ENCODE results near the gene PSMG2. TPM values are rescaled to one million over a fixed set of nuclear protein-coding genes. Genes with fewer than 3 reads are reported as not detected.

PSMG2 gene
- polyA plus RNA-seq, 2 of the 4 experiments (the other 2 are of a cell fraction), result 69.2 to 75.7 TPM

- Histone ChIP-seq H3K27ac (no peak overlapping the region), H3K4me2 (no peak overlapping the region), H3K4me3 (no peak overlapping the region), H3K4me1 (no peaks in the 10 kb centered on the region), H3K9me3 (no peaks in the 10 kb centered on the region)
- ATAC-seq (no peak), DNase-seq (ENCODE audit: low read depth in 1 of 2, low spot score in 1 of 2) (no peak), FAIRE-seq (no peak)
- 75% methylated on average over 5 of the region's 5 CpGs for WGBS (ENCODE audit: missing lambda C conversion rate)
- TF ChIP-seq HES2 (IDR thresholded peaks at IDR 0.05) (no peak), EP300 (IDR thresholded peaks at IDR 0.05) (no peak), ATOH8 (CRISPR knock-in tag; IDR thresholded peaks at IDR 0.05; ENCODE audit: low read depth) (no peak), CHD2 (IDR thresholded peaks at IDR 0.05; ENCODE audit: low read length, partially characterized antibody) (no peak), KDM5A (IDR thresholded peaks at IDR 0.05) (no peak), NR3C1 (IDR thresholded peaks at IDR 0.05) (no peak), MAZ (IDR thresholded peaks at IDR 0.05; ENCODE audit: borderline replicate concordance, low read depth, low read length) (no peak), RAD21 (conservative IDR thresholded peaks at IDR 0.05 in 1 of 2, IDR thresholded peaks at IDR 0.05 in 1 of 2) (no peak), USF2 (IDR thresholded peaks at IDR 0.05) (no peak), REST (IDR thresholded peaks at IDR 0.05) (no peak), TFCP2L1 (CRISPR knock-in tag; IDR thresholded peaks at IDR 0.05) (no peak), CEBPB (IDR thresholded peaks at IDR 0.05) (no peak), JUNB (IDR thresholded peaks at IDR 0.05) (no peak), MAX (IDR thresholded peaks at IDR 0.05) (no peak), FOSB (CRISPR knock-in tag; IDR thresholded peaks at IDR 0.05) (no peak), E2F6 (IDR thresholded peaks at IDR 0.05; ENCODE audit: borderline replicate concordance, low read depth) (no peak), NPAS2 (CRISPR knock-in tag; IDR thresholded peaks at IDR 0.05; ENCODE audit: borderline replicate concordance) (no peak), RFX5 (IDR thresholded peaks at IDR 0.05) (no peak)
- ChIA-PET POLR2A (no interaction called here), CTCF (interaction anchor here (1.0 to 4.8 kb wide), 3 partner anchors 25 to 183 kb away, joined by 4 to 17 read pairs (median 12); no protein-coding TSS in a partner anchor)
Measured at GRCh38 chr18:12751503-12751884, 48.7 kb downstream of the PSMG2 start.

GRCh38 chr18:12751891-12752290 lies 49.0 kb downstream of the PSMG2 start:
- FAIRE-seq (no peak), DNase-seq (ENCODE audit: low read depth in 1 of 2, low spot score in 1 of 2) (no peak), ATAC-seq (no peak)
- ChIA-PET CTCF (interaction anchor here (1.8 to 4.8 kb wide), 3 partner anchors 8 to 183 kb away, joined by 5 to 17 read pairs (median 12); no protein-coding TSS in a partner anchor), POLR2A (no interaction called here)
- no peak for TF ChIP-seq MAZ (IDR thresholded peaks at IDR 0.05; ENCODE audit: borderline replicate concordance, low read depth, low read length)
- TF ChIP-seq POLR2AphosphoS2 (conservative IDR thresholded peaks at IDR 0.05; ENCODE audit: low read length), result no peak
- TF ChIP-seq EHMT2 (IDR thresholded peaks at IDR 0.05; ENCODE audit: low read depth), result no peak
- no peak for TF ChIP-seq ZSCAN20 (CRISPR knock-in tag; IDR thresholded peaks at IDR 0.05)
- TF ChIP-seq RAD21 (conservative IDR thresholded peaks at IDR 0.05 in 1 of 2, IDR thresholded peaks at IDR 0.05 in 1 of 2), result no peak
- no peak for TF ChIP-seq NR3C1 (IDR thresholded peaks at IDR 0.05)
- TF ChIP-seq TFCP2L1 (CRISPR knock-in tag; IDR thresholded peaks at IDR 0.05), result no peak
- TF ChIP-seq HOXA7 (CRISPR knock-in tag; IDR thresholded peaks at IDR 0.05), result no peak
- TF ChIP-seq SREBF2 (IDR thresholded peaks at IDR 0.05), result no peak
- TF ChIP-seq EHF (CRISPR knock-in tag; IDR thresholded peaks at IDR 0.05), result no peak
- no peak for TF ChIP-seq FOSL2 (IDR thresholded peaks at IDR 0.05)
- no peak for TF ChIP-seq FOSL2 (CRISPR knock-in tag; IDR thresholded peaks at IDR 0.05)
- no peak for TF ChIP-seq CTCF (IDR thresholded peaks at IDR 0.05)
- TF ChIP-seq MAX (IDR thresholded peaks at IDR 0.05), result no peak
- TF ChIP-seq RNF2 (IDR thresholded peaks at IDR 0.05; ENCODE audit: borderline replicate concordance, low read depth), result no peak
- H3K9me3 ChIP-seq, result no peaks in the 10 kb centered on the region
- WGBS (ENCODE audit: missing lambda C conversion rate), result 87% methylated on average over 4 of the region's 4 CpGs
- no peak overlapping the region for H3K4me2 ChIP-seq
- no peaks in the 10 kb centered on the region for H3K4me1 ChIP-seq
- no peak overlapping the region for H3K4me3 ChIP-seq
- no peak overlapping the region for H3K27ac ChIP-seq

Data from A549 (cell line).